ENCODE data around the gene PHACTR2.
"Not testable (repeated sequence)": the region's sequence is repeated elsewhere in the genome, so short reads cannot be mapped to it uniquely, and the experiment has no call there.

The PHACTR2 gene

DNA sequence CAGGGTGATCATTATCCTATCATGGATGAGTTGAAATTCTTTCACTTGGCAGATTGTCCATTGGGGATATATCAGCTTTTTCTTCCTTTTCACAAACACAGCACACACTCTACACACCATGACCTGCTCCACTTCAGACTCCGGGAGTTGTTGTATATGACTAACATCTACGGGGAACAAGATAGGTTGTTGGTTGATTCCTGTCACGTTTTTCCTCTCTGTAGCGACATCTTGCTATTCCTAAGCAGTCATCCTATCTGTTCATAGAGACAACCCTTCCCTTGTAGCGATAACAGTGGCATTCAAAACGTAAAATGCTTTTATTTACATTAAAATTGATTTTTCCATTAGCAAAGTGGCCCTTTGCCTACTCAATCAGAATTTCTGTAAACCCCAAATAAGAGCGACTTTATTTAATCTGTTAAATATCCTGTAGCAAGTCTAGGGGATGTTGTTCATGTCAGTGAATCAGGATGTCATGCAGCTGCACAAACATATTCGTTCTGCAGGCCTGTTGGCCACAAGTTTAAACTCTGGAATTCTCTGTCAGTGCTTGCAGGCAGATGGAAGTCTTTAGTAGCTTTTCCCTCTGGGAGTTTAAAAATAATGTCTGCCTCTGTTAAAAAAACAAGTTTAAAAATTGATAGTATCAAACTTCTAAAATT is 23.1 kb downstream of the PHACTR2 start:
- DNase-seq = no peak

DNA sequence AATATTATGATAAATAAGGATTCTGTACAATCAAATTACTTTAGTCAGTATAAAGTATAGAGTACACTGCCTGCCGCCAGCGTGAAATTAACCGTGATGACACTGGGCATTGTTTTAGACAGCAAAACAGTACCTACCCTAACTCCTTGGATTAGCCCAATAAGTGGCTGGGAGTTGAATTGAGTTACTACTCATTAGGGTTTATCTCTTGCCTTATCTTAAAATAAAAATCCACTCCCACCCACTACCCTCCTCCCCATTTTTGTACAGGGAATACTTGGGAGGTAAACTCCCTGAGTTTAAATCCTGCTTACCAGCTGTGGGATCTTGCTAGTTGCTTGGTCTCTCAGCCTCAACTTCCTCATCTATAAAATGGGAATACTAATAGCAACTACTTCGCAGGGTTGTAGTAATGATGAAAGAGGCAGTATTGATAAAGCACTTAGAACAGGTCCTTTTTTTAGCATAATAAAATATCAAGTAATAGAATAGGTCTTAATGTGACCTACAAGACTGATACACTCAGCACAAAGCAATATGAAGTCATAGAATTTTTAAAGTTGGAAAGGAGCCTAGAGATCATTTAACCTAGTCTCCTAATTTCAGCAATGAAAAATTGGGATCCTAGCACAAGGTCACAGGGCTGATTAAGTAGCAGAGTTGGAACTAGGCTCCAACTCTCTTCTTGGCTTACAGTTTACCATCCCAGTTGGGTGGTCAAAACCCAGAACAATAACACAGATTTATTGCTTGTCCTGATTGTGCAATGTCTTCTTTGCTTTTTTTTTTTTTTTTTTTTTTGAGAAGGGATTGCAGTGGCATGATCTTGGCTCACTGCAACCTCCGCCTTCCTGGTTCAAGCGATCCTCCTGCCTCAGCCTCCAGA is 23.8 kb downstream of the PHACTR2 start:
- DNase-seq = no peak

DNA sequence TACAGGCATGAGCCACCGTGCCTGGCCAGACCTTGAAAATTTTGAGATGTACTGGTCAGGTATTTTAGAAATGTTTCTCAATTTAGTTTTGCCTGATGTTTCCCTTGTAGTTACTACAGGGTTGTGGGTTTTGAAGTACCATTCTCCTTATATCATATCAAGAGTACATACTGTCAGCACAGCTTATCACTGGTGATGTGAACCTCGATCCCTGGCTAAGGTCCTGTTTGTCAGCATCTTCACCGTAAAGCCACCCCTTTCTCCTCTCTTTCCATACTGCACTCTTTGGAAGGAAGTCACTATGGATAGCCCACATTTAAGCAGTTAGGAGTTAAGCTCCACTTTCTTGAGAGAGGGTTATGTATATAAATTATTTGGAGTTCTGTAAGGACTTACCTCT is 27.8 kb downstream of the PHACTR2 start:
- no peak for DNase-seq

DNA sequence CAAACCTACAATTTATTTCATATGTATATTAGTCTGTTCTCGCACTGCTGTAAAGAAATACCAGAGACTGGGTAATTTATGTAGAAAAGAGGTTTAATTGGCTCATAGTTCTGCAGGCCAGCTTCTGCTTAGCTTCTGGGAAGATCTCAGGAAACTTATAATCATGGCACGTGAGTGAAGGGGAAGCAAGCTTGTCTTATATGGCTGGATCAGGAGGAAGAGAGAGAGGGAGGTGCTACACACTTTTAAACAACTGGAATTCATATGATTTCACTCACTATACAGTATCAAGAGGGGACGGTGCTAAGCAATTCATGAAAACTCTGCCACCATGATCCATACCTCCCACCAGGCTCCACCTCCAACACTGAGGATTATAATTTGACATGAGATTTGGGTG is 29.9 kb downstream of the PHACTR2 start:
- peak; percentile 28 for DNase-seq

DNA sequence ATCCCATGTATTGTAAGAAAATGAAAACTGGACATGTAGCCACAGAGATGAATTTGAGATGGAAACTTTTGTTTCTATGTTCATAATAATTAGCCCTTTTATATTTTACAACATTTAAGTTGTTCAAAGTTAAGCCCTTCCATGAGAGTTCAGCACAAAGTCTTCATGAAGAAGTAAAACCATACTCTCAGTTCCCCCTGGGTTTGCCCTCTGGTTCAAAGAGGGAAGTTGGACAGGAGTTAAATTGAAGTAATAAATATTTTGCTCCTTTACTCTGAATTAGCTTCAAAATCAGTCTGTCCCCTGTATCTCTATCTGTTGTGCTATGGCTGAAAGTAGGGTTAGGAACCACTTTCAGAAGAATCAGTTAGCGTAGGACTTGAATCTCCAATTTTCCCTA is 31.1 kb downstream of the PHACTR2 start:
- no peak for DNase-seq

DNA sequence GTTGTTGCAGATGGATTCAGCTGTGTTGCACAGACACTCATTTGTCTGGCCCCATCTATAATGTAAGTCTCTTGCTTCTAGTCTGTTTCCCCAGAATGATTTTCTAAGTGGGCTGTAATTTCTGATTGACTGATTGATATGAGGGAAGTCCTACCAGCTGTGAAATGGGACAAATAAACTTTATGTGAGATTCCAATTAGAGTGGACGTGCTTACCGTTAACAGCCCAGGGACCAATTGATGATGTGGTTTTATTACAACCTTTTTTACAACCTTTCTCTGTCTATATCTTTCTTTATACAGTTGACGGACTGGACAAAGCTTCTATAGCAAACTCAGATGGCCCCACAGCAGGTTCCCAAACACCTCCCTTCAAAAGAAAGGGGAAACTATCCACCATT is 33.9 kb downstream of the PHACTR2 start:
- no peak for DNase-seq

DNA sequence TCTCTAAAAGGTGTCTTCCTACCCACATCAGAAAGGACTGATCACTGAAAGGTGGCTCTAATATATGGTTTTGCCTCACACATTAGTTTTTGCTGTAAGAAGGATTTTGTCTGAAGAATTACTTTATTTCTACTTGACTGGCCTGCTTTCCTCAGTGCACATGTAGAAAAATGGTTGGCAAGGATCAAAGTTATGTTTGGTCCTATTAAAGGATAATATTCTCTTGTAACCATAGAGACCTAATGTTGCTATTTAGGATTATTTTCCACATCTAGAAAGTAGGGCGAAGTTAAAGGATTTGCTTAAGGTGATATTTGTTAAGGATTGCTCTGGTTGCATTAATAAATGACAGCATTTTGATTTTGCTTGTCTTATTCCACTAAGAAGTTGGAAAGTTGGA is 40.7 kb downstream of the PHACTR2 start:
- no peak for DNase-seq

DNA sequence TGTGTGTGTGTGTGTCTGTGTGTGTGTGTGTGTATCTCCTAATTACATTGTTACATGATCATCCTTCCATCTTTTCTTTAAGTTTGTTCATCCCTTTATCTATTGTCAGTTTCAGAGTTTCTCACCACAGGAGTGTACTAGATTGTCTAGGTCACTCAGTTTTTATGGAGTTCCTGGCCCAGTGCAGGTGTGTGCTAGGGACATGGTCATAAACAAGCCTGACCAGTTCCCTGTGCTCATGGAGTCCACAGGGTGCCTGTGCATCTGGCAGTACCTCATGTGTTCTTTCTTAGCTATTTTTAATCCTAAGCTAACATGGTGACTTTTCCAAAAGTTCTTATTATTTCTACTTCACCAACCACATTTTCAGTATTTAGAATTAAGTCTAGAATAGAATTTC is 43.9 kb downstream of the PHACTR2 start:
- DNase-seq = no peak

DNA sequence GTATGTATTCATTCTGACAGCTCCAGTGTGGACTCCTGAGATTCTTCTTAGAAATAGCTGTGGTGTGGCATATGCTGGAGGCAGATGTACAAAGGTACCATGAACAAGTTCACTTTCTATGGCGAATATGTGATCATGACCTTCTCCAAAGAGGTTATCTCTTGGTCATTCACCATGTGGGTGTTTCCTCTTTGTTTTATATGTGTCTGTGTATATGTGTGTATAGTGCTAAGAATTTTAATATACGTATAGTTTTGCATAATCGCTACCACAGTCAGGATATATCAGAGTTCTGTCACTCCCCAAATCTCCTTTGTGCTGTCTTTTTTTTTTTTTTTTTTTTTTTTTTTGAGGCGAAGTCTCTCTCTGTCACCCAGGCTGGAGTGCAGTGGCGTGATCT is 47.1 kb downstream of the PHACTR2 start:
- DNase-seq = no peak

DNA sequence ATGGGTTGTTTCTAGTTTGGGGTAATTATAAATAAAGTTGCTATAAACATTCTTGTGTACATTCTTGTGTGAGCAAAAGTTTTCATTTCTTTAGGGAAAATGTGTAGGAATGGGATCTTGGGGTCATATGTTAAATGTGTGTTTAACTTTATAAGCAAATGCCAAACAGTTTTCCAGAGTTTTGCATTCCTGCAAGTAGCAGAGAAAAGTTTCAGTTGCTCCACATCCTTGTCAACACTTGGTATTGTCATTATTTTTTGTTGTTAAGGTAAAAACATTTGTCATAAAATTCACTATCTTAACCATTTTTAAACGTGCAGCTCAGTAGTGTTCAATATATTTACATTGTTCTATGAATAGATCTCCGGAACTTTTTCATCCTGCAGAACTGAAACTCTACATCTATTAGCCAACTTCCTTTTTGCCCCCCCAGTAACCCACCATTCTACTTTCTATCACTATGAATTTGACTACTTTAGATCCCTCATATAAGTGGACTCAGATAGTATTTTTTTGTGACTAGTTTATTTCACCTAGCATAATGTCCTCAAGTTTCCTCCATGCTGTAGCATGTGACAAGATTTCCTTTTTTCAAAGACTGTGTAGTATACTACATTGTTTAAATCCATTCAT is 48.4 kb downstream of the PHACTR2 start:
- no peak for DNase-seq

DNA sequence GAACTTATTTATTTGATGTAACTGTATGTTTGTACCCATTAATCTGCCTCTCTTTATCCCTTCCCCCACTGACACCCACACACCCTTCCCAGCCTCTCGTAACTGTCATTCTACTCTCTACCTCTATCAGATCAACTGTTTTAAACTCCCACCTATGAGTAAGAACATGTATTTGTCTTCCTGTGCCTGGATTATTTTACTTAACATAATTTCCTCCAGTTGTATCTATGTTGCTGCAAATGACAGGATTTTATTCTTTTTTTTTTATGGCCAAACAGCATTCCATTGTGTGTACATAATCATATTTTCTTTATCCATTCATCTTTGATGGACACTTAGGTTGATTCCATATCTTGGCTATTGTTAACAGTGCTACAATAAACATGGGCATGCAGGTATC is 49.3 kb downstream of the PHACTR2 start:
- no peak for DNase-seq

DNA sequence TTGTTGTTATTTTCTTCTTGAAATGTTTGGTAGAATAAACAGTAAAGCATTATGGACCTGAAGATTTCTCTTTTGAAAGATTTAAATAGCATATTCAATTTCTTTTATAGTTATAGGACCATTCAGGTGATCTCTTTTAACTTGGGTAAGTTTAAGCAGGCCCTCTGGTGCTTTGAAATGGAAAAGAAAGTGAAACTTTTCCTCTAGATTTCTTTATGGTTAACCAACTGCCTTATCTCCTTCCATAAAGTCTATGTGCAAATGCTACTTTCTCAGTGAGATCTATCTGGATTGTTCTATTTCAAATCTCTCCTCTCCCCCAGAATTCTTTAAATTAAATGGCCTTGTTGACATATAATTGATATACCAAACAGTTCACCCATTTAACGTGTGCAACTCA is 54.0 kb downstream of the PHACTR2 start:
- DNase-seq = no peak

DNA sequence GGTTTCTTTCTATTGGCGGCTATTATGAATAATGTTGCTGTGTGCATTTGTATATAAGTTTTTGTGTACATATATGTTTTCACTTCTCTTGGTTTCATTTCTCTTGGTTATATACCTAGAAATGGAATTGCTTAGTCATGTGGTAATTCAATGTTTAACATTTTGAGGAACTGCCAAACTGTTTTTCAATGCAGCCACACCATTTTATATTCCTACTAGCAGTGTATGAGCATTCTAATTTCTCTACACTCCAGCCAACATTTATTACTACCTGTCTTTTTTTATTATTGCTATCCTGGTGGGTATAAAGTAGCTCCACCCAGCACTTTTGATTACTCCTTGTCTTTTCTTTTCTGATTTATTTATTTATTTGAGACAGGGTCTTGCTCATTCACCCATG is 54.8 kb downstream of the PHACTR2 start:
- DNase-seq = peak; percentile 4

DNA sequence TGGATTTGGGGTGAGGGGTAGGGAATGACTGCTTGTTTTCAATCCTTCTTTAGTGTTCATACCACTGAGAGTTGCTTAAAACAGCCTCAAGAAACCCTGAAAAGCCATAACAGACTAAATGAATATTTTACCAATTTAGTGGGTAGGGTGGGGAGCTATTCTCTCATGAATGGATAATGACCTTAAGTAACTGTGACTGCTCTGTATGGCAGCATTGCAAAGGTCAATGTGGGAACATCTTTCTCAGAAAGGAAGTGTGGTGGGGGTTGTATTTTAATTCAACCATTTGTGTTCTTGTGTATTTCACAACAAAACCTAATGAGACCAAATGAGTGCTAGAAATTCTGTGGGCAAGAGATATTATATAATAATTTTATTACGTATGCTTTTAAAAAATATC is 55.7 kb downstream of the PHACTR2 start:
- DNase-seq = no peak

DNA sequence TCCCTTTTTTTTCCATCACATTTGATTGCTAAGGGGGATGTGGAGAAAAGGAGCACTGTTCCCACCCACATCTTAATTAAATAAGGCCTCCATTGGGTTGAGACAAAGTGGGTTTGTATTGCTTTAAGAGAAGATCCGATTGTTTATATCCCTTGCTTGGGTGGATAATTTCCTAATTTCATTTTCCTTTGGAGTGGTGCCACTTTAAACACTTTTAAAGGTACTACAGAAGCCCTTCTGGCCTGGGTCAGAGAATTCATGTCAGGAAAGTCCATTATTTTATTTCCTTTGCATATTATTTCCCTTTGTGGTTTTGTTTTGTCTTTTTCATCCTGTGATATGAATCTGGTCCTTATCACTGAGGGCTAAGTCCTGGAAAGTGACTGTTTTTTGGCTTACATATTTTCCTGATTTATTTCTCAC is 56.9 kb downstream of the PHACTR2 start:
- no peak for DNase-seq

DNA sequence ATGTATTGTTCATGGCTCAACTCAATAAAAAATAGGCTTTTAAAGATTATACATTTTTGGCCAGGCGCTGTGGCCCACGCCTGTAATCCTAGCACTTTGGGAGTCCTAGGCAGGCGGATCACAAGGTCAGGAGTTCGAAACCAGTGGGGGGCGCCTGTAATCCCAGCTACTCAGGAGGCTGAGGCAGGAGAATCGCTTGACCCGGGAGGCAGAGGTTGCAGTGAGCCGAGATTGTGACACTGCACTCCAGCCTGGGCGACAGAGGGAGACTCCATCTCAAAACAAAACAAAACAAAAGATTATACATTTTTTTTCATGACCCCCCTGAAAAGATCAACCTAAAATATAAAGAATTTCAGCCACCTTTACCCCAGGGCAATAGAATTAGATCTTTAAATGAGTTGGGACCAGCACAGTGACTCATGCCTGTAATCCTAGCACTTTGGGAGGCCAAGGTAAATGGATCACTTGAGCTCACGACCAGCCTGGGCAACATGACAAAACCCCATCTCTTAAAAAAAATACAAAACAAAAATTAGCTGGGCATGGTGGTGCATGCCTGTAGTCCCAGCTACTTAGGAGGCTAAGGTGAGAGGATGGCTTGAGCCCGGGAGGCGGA is 60.4 kb downstream of the PHACTR2 start:
- DNase-seq = not testable (repeated sequence)

DNA sequence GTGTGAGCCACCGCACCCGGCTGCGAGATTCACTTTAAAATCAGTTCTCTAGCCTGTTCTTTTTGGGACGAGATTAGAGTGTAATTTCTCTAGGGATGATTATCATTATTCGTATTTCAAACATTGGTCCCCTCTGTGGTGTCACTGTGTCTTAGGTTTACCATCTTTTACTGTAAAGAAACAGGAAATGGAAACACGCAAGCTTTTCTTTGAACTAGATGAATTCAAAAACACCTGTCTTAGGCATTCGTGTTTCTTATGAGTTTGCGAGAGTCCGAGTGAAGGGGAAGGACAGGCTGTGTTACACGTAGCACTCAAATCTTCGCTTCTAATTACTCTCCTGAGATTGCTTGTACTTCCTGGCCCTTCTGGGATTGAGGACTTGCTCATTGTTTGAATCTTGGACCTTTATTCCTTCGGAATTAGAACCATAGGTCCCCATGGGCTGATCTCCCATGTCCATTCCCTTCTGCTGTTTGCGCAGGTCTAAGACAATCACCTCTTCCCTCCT is 61.6 kb downstream of the PHACTR2 start:
- no peak for DNase-seq

DNA sequence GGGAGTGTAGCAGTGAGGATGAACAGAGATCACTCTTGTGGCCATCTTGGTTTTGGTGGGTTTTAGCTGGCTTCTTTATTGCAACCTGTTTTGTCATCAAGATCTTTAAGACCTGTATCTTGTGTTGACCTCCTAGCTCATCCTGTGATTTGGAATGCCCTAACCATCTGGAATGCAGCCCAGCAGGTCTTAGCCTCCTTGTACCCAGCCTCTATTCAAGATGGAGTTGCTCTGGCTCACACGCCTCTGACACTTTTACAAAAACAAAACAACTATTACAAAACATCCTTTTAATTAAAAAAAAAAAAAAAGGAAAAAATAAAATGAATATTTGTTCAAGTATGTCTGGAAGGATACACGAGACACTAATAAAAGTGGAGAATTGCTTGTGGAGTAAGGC is 62.4 kb downstream of the PHACTR2 start:
- DNase-seq = no peak

DNA sequence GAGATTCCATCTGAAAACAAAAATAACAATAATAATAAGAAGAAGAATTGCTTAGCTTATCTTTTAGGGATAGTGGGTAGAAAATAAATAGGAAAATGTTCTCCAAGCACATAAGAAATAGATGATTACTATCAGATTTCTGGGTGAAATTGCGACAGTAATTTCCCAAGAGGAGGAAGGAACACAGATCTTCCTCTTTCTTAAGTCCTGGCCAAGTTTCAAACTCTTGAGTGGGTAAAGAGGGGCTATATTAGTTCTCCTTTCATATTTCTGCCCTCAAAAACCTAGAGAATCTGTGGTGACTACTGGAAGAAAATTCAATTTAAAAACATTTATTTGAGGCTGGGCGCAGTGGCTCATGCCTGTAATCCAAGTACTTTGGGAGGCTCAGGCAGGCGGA is 63.7 kb downstream of the PHACTR2 start:
- DNase-seq = peak; percentile 85

DNA sequence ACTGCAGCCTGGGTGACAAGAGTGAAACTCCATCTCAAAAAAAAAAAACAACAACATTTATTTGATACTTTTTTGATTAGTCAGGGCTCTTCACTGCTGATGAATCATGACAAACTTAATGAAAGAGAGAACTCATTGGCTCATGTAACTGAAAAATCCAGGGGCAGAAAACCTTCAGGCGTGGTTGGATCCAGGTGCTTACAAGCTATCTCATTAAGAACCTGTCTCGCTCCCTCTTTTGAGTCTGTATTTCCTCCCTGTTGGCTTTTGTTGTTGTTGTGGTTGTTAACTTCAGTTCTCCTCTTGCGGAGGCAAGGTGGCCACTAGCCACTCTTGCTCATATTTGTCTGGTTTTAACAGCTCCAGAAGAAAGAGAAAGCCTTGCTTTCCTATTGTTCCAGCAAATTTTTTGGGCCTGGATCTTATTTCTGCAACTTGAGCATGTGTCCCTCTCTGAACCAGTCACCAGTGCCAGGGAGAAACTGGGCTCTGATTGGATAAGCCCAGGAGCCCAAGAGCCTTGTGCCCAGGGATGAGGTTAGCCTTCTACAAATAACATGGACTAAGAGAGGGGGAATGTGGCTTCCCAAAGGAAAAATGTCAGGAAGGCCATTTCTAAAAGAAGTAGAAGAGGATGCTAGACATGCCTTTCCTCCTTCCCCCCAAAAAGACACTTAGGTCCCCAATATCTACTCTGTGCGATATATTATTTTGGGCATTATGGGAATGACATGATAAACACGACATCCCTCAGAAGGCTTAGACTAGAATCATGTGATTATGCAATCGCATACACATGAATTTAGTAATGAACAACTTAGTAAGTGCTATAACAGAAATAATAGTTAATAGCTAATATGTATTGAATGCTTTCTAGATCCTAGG is 64.5 kb downstream of the PHACTR2 start:
- no peak for DNase-seq

DNA sequence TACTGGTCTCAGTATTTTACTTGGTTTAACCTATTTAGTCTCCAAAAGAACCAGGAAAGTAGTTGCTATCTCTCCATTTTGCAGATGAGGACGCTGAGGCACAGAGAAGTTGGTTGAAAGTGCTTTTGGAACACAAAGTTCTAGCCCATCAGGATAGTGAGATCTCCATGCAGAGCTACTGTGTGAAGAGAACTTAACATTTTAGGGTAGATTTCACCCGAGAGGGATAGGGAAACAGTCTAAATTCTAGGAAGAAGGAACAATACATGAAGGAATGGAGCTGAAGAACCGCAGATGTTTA is 65.1 kb downstream of the PHACTR2 start:
- DNase-seq = no peak
